Cardiac fibroblast (primary cell): ENCODE results near the gene ESYT3.

ENCODE experiments used
- DNase-seq, 2 donors: peaks; one replicate each; pipeline versions ENCODE4 v3.0.0 to v3.0.0-alpha.2; 2010; ENCODE audit warnings: low read depth in 2 of 2
- H3K4me3 ChIP-seq, 2 donors: replicated peaks in 1 of 2; 1 replicate in 1 of 2; 2 replicates in 1 of 2; pipeline ENCODE4 v1.5.1; 2011; ENCODE audit warnings: low read depth in 2 of 2, low read length in 2 of 2, mild to moderate bottlenecking in 2 of 2, moderate library complexity in 1 of 2
- TF ChIP-seq, protein P1 (sequence below): IDR thresholded peaks from one replicate; pipeline ENCODE4 v1.5.1; 2011; ENCODE audit warnings: low read depth, mild to moderate bottlenecking, low read length, inconsistent platforms

The ESYT3 gene

DNA sequence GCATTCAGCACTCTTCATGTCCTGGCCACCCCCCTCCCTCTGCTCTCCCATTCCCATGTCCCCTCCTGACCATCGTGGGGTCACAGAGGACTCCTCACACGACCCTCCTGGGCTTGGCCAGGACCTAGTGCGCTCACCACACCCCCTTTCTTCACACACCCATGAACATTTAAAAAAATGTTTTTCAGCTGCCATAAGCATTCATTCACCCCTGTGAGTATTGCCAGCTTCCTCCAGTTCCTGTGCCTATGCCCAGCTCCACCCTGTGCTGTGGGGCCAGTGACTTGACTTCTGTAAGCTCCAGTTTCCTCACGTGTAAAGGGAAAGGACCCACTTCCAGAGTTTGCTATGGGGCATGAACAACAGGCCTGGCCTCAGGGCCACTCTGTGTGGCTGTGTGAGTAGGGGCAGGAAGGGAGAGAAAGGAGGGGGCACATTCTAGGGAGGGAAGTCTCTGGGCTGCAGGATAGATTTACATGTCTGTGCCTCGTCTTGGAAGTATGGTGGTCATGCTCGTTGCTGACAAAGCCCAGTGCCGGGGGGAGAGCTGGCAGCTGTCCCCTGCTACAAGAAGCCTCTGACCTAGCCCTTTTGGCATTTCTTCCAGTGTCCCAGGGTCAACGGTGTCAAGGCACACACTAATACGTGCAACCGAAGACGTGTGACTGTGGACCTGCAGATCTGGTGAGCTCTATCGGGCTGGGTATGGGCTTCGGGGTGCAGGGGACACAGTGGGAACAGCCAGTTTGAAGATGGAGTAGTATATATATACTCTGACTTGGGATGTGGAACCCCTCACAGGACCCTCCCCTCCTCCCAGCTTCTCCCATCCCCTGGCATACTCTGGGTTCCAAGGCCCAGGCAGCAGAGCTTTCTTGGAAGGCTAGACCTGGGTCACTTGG lies 22.8 kb downstream of the ESYT3 start:
- H3K4me3 ChIP-seq: no peak overlapping the region
- TF ChIP-seq, protein P1, sequence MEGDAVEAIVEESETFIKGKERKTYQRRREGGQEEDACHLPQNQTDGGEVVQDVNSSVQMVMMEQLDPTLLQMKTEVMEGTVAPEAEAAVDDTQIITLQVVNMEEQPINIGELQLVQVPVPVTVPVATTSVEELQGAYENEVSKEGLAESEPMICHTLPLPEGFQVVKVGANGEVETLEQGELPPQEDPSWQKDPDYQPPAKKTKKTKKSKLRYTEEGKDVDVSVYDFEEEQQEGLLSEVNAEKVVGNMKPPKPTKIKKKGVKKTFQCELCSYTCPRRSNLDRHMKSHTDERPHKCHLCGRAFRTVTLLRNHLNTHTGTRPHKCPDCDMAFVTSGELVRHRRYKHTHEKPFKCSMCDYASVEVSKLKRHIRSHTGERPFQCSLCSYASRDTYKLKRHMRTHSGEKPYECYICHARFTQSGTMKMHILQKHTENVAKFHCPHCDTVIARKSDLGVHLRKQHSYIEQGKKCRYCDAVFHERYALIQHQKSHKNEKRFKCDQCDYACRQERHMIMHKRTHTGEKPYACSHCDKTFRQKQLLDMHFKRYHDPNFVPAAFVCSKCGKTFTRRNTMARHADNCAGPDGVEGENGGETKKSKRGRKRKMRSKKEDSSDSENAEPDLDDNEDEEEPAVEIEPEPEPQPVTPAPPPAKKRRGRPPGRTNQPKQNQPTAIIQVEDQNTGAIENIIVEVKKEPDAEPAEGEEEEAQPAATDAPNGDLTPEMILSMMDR: no peak
- no peak for DNase-seq

DNA sequence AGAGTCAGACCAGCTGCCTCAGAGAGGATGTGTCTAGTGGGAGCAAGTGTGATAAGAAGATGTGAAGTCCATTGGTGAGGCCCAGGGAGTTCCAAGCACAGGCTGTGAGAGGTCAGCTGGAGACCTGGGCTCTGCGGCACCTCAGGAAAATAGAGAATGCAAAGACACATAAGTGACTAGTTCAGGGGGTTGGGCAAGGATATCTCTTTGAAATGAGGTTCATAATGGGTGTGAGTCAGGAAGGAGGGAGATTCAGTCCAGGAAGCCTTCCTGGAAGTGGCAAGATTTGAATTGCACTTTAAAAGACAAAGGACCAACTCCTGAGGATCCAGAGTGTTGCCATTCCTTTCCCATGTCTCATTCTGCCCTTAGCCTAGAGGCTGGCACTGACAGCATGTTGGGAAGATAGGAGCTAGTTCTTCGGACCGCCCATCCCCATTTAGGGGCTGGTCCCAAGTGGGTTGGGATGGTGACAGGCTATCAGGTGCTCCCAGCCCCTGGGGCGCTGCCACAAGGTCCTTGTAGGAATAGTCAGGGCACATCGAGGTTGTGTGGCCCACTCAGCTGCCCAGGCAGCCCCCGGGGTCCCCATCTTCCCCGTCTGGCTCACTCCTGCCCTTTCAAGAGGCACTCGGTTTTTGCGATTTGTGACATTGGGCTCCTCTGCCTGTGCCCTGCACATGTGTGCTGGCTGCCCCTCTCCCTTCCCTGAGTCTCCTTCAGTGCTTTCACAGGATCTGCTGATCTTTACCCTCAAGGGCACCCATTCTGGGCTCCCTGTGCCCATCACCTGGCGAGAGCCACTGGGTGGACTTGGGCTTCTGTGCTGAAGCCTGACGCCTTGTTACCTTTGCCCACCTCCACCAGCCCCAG lies 23.7 kb downstream of the ESYT3 start:
- TF ChIP-seq, protein P1: no peak
- no peak overlapping the region for H3K4me3 ChIP-seq
- no peak for DNase-seq

DNA sequence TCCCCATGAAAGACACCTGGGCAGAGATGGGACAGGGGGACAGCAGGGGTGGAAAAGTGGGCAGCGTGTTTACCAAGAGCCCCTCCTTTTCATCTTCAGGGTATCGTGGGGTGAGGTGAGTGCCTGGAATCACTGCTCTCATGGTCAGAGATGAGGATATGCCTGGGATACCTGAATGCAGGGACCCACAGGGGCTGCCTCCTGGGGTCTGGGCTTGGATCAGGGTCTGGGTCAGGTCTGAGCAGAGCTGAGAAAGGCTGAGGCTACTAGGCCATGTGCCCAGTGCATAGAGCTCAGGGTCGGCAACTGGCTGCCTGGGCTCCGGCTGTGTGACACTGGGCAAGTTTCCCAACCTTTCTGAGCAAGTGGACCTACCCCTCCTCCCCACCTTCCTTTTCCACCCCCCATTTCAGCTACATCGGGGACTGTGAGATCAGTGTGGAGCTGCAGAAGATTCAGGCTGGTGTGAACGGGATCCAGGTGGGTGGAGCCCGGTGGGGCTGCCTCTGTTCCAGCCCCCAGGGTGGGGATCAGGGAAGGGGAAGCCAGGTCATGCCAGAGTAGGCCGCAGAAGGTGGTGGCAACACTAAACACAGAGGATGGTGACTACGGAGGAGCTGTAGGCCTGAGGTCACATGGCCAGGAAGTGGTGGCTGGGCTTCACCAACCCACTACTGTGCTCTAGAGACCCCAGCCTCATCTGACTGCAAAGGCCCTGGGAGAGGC lies 24.5 kb downstream of the ESYT3 start:
- H3K4me3 ChIP-seq: no peak overlapping the region
- DNase-seq: no peak
- TF ChIP-seq, protein P1: no peak

DNA sequence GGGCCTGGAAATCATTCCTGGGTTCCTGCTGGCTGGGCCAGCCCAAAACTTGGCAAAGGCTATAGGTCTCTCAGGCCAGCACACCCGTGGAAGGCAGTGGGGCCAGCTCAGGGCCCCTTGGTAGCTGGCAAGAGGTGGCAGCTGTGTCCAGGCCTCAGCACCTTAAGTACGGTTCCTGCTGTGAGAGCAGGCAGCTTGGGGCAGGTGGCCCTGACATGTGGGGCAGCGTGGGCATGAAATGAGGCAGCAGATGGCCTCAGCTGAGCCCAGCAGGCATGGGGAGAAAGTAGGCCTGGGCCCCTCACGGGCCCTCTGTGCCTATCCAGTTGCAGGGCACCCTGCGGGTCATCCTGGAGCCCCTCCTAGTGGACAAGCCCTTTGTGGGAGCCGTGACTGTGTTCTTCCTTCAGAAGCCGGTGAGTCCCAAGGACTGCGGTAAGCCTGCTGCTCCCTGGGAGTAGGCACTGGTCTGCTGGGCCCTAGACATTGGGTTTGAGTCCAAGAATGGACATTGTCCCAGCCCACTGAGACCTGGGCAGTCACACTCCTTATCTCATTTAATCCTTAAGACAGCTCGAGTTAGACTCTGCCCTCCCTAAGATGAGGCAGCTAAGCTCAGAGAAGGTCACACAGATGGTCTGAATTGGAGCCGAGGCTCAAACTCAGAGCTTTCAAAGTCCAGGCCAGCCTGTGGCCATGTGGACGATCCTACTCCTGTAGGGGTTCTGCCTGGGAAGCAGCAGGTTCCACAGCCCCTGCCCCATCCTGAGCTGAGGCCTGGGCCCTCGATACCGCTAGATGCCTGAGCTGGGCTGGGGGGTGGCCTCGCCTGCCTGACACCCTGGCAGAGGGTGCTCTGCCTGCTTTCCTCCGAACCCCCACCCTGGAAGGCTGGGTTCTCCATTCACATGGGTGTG lies 25.5 kb downstream of the ESYT3 start:
- no peak overlapping the region for H3K4me3 ChIP-seq
- DNase-seq: no peak
- TF ChIP-seq, protein P1: no peak

DNA sequence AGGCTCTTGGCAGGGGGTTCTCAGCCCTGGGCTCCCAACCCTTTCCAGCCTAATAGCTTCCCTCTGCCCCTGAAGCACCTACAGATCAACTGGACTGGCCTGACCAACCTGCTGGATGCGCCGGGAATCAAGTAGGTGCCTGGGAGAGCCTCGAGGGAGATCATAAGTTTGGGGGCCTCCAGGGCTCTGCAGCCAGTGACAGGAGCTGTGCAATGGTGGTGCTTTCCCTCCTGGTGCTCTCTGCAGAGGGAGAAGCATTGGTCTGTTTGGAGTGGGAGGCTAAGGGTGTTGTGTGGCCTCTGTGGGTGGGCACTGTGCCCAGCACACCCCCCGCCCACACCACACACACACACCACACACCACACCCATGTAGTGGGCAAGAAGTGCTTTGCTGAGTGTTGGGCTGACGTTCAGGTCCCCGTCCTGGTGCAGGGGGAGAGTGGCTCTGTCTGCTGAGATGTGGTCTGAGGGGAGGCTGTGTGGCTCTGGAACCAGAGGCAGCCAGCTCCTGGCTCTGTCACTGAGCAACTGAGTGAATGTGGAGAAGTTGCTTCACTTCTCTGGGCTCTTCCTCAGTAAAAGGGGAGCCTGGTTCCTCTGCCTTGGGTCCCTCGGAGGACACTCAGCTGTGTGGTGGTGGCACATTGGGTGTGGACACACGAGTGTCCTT lies 26.3 kb downstream of the ESYT3 start:
- no peak for DNase-seq
- H3K4me3 ChIP-seq: no peak overlapping the region
- TF ChIP-seq, protein P1: no peak
